ENCODE measurements around the gene HTR3C.
"Not testable (repeated sequence)": the region's sequence is repeated elsewhere in the genome, so short reads cannot be mapped to it uniquely, and the experiment has no call there.

Gene HTR3C

GRCh38 chr3:184016811-184017671 is 35.8 kb upstream of the HTR3C start:
- in situ Hi-C loops (cut with HindIII; ENCODE audit: low pct_unique_long_range_greater_than_20kb, low sequenced_read_pairs), result no loop called here
- TF ChIP-seq JUND (IDR thresholded peaks at IDR 0.05; ENCODE audit: low read depth), result no peak
- DNase-seq (ENCODE audit: low read depth in 1 of 2, low spot score in 1 of 2), result peak; percentile 78 to 84

DNA sequence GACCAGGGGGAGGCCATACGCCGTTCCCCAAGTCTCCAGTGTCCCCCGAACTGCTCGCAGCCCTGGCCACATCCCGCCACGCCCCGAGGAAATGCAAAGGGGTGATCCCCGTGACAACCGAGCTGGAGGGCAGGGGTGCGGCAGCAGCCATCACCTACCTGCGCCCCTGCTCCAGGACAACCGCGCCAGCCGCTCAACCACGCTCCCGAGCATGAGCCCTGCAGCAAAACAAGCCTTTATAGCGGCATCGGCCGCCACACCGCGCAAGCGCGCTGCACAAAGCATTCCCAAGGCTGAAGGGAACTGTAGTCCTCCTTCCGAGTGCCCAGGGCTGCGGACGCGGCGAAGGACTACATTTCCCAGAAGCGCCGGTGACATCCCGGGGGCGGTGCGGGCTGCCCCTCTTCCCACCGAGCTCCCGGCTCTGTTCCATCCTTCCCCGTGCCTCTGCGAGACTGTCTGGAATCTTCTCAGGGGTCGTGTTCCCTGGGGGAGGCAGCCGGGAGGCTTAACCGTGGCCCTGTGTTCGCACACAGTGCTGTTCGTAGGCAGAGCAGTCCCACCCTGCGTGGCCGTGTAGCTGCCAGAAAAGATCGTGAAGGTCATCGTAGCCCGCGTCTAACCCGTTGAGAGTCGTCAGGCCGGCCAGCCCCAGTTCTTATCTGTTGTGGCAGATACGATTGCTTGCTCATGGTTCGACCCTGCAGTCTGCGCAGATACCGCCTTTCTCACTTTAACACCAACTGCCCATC is 35.0 kb upstream of the HTR3C start, which contains the start of gene ABCC5:
ABCC5 (minus strand) TSS at position 213 of the 752 bp plus-strand sequence. CDS start 3,492 bp downstream, outside the sequence.
- DNase-seq (ENCODE audit: low read depth in 1 of 2, low spot score in 1 of 2), result peak; percentile 97 to 98
- no peak for TF ChIP-seq JUND (IDR thresholded peaks at IDR 0.05; ENCODE audit: low read depth)
- in situ Hi-C loops (cut with HindIII; ENCODE audit: low pct_unique_long_range_greater_than_20kb, low sequenced_read_pairs), result no loop called here

DNA sequence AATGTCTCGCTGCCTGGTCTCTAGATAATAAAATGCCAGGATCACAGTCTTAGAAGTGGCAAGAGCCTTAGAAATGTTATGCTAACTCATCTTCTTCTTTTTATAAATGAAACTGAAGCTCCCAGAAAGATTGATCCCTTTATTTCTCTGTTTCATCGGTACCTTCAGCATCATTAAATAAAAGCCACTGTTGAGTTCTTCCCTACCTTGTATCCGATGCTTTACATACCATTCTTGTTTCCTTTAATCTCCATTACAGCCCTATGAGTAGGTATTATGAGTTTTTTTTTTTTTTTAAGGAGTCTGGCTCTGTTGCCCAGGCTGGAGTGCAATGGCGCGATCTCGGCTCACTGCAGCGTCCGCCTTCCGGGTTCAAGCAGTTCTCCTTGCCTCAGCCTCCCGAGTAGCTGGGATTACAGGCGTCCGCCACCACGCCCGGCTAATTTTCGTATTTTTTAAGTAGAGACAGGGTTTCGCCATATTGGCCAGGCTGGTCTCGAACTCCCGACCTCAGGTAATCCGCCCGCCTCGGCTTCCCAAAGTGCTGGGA is 34.3 kb upstream of the HTR3C start:
- no peak for DNase-seq (ENCODE audit: low read depth in 1 of 2, low spot score in 1 of 2)
- TF ChIP-seq JUND (IDR thresholded peaks at IDR 0.05; ENCODE audit: low read depth), result no peak
- in situ Hi-C loops (cut with HindIII; ENCODE audit: low pct_unique_long_range_greater_than_20kb, low sequenced_read_pairs), result no loop called here

DNA sequence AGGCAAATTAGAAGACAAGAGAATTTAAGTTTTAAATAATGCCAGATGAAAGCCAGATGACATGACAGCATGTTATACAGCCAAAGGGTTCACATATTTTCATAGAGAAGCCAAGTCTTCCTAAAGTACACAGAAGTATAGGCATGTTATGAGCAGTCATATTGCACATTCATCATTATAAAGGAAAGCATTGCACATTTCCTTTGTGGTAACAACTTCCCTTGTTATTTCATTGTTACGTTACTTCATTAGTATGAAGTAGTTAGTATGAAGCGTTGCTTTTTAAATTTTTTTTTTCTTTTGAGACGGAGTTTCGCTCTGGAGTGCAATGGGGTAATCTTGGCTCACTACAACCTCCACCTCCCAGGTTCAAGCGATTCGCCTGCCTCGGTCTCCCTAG is 30.5 kb upstream of the HTR3C start:
- in situ Hi-C loops (cut with HindIII; ENCODE audit: low pct_unique_long_range_greater_than_20kb, low sequenced_read_pairs), result no loop called here
- DNase-seq (ENCODE audit: low read depth in 1 of 2, low spot score in 1 of 2), result no peak
- no peak for TF ChIP-seq JUND (IDR thresholded peaks at IDR 0.05; ENCODE audit: low read depth)

DNA sequence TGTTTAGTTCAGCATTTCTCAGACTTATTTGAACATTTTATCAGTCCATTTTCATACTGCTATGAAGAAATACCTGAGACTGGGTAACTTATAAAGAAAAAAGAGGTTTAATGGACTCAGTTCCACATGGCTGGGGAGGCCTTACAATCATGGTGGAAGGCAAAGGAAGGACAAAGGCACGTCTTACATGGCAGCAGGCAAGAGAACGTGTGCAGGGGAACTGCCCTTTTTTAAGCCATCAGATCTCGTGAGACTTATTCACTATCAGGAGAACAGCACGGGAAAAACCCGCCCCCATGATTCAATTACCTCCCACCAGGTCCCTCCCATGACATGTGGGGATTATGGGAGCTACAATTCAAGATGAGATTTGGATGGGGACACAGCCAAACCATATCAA is 27.6 kb upstream of the HTR3C start:
- in situ Hi-C loops (cut with HindIII; ENCODE audit: low pct_unique_long_range_greater_than_20kb, low sequenced_read_pairs), result not testable (repeated sequence)

DNA sequence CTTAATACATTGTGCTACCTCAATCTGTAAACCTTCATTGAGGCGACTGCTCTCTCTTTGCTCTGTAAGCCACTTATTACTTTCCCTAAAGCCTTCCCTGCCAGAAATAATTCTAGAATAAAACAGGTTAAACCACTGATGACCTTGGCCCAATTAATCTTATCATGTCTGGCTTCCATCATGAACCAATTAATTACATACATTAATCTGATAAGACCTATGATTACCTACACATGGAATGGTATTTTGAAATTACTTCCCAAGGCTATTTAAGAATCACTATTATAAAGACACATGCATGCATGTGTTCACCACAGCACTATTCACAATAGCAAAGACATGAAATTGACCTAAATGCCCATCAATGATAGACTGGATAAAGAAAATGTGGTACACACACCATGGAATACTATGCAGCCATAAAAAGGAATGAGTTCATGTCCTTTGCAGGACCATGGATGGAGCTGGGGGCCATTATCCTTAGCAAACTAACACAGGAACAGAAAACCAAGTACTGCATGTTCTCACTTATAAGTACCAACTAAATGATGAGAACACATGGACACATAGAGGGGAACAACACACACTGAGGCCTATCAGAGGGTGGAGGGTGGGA is 24.5 kb upstream of the HTR3C start:
- DNase-seq (ENCODE audit: low read depth in 1 of 2, low spot score in 1 of 2); in situ Hi-C loops (cut with HindIII; ENCODE audit: low pct_unique_long_range_greater_than_20kb, low sequenced_read_pairs): not testable (repeated sequence)

More for the DNA sequence above, 27.6 kb upstream of the HTR3C start:
- not testable (repeated sequence) for DNase-seq (ENCODE audit: low read depth in 1 of 2, low spot score in 1 of 2)

- DNase-seq (ENCODE audit: low read depth in 1 of 2, low spot score in 1 of 2), result no peak
- in situ Hi-C loops (cut with HindIII; ENCODE audit: low pct_unique_long_range_greater_than_20kb, low sequenced_read_pairs), result no loop called here
- TF ChIP-seq JUND (IDR thresholded peaks at IDR 0.05; ENCODE audit: low read depth), result no peak
Observed at GRCh38 chr3:184029443-184029842, 23.4 kb upstream of the HTR3C start.

GRCh38 chr3:184030536-184030935 is 22.3 kb upstream of the HTR3C start:
- DNase-seq (ENCODE audit: low read depth in 1 of 2, low spot score in 1 of 2), result no peak
- in situ Hi-C loops (cut with HindIII; ENCODE audit: low pct_unique_long_range_greater_than_20kb, low sequenced_read_pairs), result no loop called here
- no peak for TF ChIP-seq JUND (IDR thresholded peaks at IDR 0.05; ENCODE audit: low read depth)

DNA sequence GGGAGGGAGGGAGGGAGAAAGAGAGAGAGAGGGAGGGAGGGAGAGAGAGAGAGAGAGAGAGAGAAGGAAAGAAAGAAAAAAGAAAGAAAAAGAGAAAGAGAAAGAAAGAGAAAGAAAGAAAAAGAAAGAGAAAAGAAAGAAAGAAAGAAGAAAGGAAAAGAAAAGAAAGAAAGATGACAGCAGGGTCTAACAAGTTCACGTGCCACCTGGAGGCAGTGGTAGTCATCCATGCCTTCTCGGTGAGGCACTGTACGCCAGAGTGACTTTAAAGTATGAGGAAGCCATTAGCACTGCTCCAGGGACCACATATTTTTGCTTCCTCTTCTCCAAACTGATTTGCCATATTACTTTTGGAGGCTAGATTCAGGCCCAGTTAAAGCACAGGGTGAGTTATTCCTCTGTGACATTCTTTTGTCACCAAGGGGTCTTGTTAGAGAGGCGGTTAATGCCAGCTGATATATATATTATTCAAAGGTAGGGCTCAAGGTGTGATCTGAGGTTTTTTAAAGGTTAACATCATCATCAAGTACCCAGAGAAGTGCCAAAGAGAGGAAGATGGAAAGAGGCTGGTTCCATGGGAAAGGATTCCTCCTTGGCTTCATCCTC is 21.6 kb upstream of the HTR3C start, which contains the start of gene HTR3D:
HTR3D (plus strand) TSS at position 556 of the 606 bp plus-strand sequence; CDS start at position 556, 0 bp downstream.
- DNase-seq (ENCODE audit: low read depth in 1 of 2, low spot score in 1 of 2), result peak in 1 of 2 experiments; percentile 48
- in situ Hi-C loops (cut with HindIII; ENCODE audit: low pct_unique_long_range_greater_than_20kb, low sequenced_read_pairs), result no loop called here
- no peak for TF ChIP-seq JUND (IDR thresholded peaks at IDR 0.05; ENCODE audit: low read depth)

GRCh38 chr3:184037816-184038215 is 15.0 kb upstream of the HTR3C start:
- TF ChIP-seq JUND (IDR thresholded peaks at IDR 0.05; ENCODE audit: low read depth), result no peak
- DNase-seq (ENCODE audit: low read depth in 1 of 2, low spot score in 1 of 2), result peak in 1 of 2 experiments; percentile 59
- in situ Hi-C loops (cut with HindIII; ENCODE audit: low pct_unique_long_range_greater_than_20kb, low sequenced_read_pairs), result no loop called here

DNA sequence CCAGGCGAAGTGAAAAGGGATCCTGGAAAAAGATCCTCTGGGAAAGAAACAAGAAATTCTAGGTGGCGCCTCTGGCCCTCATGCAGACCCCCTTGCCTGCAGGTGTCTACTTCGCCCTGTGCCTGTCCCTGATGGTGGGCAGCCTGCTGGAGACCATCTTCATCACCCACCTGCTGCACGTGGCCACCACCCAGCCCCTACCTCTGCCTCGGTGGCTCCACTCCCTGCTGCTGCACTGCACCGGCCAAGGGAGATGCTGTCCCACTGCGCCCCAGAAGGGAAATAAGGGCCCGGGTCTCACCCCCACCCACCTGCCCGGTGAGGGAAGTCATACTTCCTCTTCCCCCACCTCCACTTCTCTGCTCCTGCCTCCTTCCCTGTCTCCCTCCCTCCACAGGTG is 14.5 kb upstream of the HTR3C start:
- DNase-seq (ENCODE audit: low read depth in 1 of 2, low spot score in 1 of 2); in situ Hi-C loops (cut with HindIII; ENCODE audit: low pct_unique_long_range_greater_than_20kb, low sequenced_read_pairs): not testable (repeated sequence)

GRCh38 chr3:184039414-184039813 is 13.4 kb upstream of the HTR3C start:
- in situ Hi-C loops (cut with HindIII; ENCODE audit: low pct_unique_long_range_greater_than_20kb, low sequenced_read_pairs), result no loop called here
- no peak for TF ChIP-seq JUND (IDR thresholded peaks at IDR 0.05; ENCODE audit: low read depth)
- no peak for DNase-seq (ENCODE audit: low read depth in 1 of 2, low spot score in 1 of 2)

Measured in T47D (cell line).